Activated naive CD8-positive, alpha-beta T cell treated with anti-CD3 and anti-CD28 coated beads for 36 hours (primary cell): Measurements from ENCODE around the gene ABLIM2. TPM values are rescaled to one million over a fixed set of nuclear protein-coding genes. Genes with fewer than 3 reads are reported as not detected.
"Not testable (repeated sequence)": the region's sequence is repeated elsewhere in the genome, so short reads cannot be mapped to it uniquely, and the experiment has no call there.

Experiments
- DNase-seq: peaks from one replicate; pipeline ENCODE4 v3.0.0; 2021
- H3K27ac Mint-ChIP-seq: one replicate; pipeline ENCODE4 v1.8.0; 2022; ENCODE audit warnings: mild to moderate bottlenecking, moderate library complexity, mixed read lengths
- H3K27me3 Mint-ChIP-seq: one replicate; pipeline ENCODE4 v1.8.0; 2022; ENCODE audit warnings: mild to moderate bottlenecking, mixed read lengths
- H3K36me3 Mint-ChIP-seq: one replicate; pipeline ENCODE4 v1.8.0; 2021; ENCODE audit warnings: mild to moderate bottlenecking, mixed read lengths
- H3K4me1 Mint-ChIP-seq: one replicate; pipeline ENCODE4 v1.8.0; 2021; ENCODE audit warnings: mixed read lengths
- H3K4me3 Mint-ChIP-seq: one replicate; pipeline ENCODE4 v1.8.0; 2022; ENCODE audit warnings: mild to moderate bottlenecking, moderate library complexity, mixed read lengths
- H3K9me3 Mint-ChIP-seq: one replicate; pipeline ENCODE4 v1.8.0; 2022; ENCODE audit warnings: mixed read lengths
- total RNA-seq, 2 experiments: library from RNA; stranded (reverse); gene quantifications; one replicate each; pipeline ENCODE4 v1.2.3, GENCODE V29; 2021

Gene ABLIM2
- total RNA-seq, 2 experiments from 2014 or later = 0.41 to 0.62 TPM

DNA sequence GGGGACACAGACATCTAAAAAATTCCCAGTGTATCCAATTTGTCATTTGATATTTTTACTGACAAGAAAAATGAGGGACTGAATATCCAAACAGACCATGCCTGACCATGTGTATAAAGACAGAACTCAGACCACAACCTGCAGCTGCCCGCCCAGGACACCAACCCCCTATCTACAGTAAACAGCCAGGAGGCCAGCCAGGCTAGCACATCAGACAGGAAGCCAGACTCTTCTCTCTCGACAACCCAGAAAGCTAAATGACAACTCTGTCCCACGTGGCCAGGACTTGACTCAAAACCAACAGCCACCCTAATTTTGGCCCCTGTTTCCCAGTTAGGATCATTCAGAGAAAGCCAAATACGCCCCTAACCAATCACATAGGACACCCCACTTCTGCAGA, 234.0 kb downstream of the ABLIM2 start:
- no peak for DNase-seq
- Mint-ChIP-seq H3K27ac (no peak overlapping the region), H3K27me3 (no peaks in the 10 kb centered on the region), H3K4me3 (no peak overlapping the region), H3K36me3 (peaks cover 7% of the 10 kb centered on the region), H3K4me1 (peaks cover 3% of the 10 kb centered on the region), H3K9me3 (no peaks in the 10 kb centered on the region)

DNA sequence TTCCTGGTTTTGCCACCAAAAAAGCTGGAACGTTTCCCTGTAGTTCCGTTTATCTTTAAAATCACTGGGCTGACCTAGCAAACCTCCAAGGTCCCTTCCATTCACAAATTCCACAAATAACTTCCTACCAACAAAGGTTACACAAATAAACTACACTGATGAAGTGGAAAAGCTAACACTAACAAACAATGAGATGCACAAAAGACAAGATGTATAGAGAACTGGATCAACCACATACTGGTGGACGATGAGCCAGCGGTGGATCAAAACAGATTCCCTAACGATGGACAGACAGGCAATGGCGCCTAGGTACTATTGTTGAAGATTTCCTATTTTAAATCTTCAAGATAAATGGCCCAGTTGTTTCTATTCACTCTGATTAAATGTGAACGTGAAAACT, 234.4 kb downstream of the ABLIM2 start:
- no peak overlapping the region for H3K27ac Mint-ChIP-seq
- H3K36me3 Mint-ChIP-seq = peaks cover 7% of the 10 kb centered on the region
- H3K9me3 Mint-ChIP-seq = no peaks in the 10 kb centered on the region
- H3K4me3 Mint-ChIP-seq = no peak overlapping the region
- no peak for DNase-seq
- peaks cover 2% of the 10 kb centered on the region for H3K4me1 Mint-ChIP-seq
- H3K27me3 Mint-ChIP-seq = no peaks in the 10 kb centered on the region

DNA sequence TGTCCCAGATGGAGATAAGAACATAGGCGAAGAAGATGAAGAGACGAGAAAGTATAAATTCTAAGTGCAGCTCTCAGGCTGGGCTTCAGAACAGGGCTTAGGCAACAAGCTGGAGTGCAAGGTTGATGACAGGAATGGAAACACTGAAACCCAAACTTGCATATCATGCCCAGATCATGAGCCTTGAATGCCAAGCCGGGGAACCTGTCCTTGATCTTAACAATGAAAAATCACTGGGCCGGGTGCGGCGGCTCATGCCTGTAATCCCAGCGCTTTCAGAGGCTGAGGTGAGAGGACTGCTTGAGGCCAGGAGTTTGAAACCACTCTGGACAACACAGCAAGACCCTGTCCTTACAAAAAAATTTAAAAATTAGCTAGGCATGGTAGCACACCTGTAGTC, 236.1 kb downstream of the ABLIM2 start:
- no peak for DNase-seq
- no peaks in the 10 kb centered on the region for H3K9me3 Mint-ChIP-seq
- peaks cover 3% of the 10 kb centered on the region for H3K4me1 Mint-ChIP-seq
- H3K27me3 Mint-ChIP-seq = no peaks in the 10 kb centered on the region
- peaks cover 5% of the 10 kb centered on the region for H3K36me3 Mint-ChIP-seq
- H3K4me3 Mint-ChIP-seq = no peak overlapping the region
- H3K27ac Mint-ChIP-seq = no peak overlapping the region

DNA sequence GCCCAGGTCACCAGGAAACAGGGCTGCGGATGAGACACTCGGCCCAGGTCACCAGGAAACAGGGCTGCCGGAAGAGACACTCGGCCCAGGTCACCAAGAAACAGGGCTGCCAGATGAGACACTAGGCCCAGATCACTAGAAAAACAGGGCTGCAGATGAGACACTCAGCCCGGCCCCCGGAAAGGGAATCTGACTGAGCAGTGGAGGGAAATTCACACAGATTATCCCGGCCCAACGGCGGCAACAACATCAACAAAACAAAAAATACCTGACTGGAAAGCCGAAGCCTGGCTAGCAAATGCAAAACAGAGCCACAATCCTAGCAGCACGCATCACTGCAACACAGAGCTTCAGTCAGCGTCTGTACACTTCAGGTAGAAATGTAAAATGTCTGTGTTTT, 239.6 kb downstream of the ABLIM2 start:
- no peaks in the 10 kb centered on the region for H3K9me3 Mint-ChIP-seq
- H3K4me1 Mint-ChIP-seq = peaks cover 24% of the 10 kb centered on the region
- H3K27ac Mint-ChIP-seq = no peak overlapping the region
- DNase-seq = no peak
- H3K27me3 Mint-ChIP-seq = peaks cover 3% of the 10 kb centered on the region
- H3K4me3 Mint-ChIP-seq = no peak overlapping the region
- H3K36me3 Mint-ChIP-seq = peaks cover 2% of the 10 kb centered on the region

DNA sequence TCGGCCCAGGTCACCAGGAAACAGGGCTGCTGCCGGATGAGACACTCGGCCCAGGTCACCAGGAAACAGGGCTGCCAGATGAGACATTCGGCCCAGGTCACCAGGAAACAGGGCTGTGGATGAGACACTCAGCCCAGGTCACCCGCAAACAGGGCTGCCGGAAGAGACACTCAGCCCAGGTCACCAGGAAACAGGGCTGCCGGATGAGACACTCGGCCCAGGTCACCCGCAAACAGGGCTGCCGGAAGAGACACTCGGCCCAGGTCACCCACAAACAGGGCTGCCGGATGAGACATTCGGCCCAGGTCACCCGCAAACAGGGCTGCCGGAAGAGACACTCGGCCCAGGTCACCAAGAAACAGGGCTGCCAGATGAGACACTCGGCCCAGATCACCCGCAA, 240.4 kb downstream of the ABLIM2 start:
- not testable (repeated sequence) for H3K27ac Mint-ChIP-seq, H3K27me3 Mint-ChIP-seq, DNase-seq, H3K4me3 Mint-ChIP-seq, H3K9me3 Mint-ChIP-seq, H3K36me3 Mint-ChIP-seq
- H3K4me1 Mint-ChIP-seq = peaks cover 24% of the 10 kb centered on the region

DNA sequence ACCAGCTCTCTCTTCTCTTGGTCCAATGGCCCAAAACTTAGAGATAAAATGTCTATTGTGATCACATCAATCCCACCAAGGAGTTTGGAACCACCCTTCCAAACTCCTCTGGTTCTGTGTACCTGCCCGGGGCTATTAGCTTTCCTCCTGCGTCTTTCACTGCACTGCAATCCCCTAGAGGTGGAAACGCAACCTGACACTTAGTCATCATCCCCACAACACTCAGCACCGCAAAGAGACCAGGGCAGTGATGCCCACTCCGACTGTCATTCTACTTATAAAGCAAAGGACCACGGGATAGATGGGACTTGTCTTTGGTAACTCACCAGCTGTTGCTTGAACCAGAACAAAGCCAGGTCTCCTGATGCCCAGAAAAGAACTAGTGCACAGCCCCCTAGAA, 240.9 kb downstream of the ABLIM2 start:
- Mint-ChIP-seq H3K27ac (no peak overlapping the region), H3K4me1 (peaks cover 24% of the 10 kb centered on the region), H3K4me3 (no peak overlapping the region), H3K9me3 (no peaks in the 10 kb centered on the region), H3K27me3 (peaks cover 6% of the 10 kb centered on the region), H3K36me3 (peaks cover 2% of the 10 kb centered on the region)
- no peak for DNase-seq

DNA sequence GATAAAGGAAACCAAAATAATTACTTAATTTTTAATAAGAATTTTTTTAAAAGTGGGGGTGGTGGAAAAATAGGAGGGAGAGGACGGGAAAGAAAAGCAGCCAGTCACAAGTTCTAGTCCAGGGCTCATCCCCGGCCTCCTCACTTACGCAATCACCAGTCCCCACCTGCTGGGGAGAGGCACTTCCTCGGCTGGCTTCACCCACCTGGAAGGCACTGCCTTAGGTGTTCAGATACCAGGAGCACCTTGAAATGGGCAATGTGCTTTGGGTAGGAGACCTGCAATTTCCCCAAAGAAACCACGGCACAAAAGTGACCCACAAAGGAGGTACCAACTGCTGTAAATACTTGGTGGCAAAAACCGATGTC, 242.8 kb downstream of the ABLIM2 start:
- Mint-ChIP-seq H3K27ac (no peak overlapping the region), H3K4me3 (no peak overlapping the region), H3K4me1 (peaks cover 26% of the 10 kb centered on the region), H3K36me3 (peaks cover 4% of the 10 kb centered on the region), H3K27me3 (peaks cover 10% of the 10 kb centered on the region), H3K9me3 (no peaks in the 10 kb centered on the region)
- no peak for DNase-seq

Other genes with a start within 250 kb of the ABLIM2 start
- gene AFAP1, start 219.0 kb downstream of the ABLIM2 start, total RNA-seq = 10 to 100 TPM; 13.6 to 13.8 TPM
- gene SH3TC1, start 40.5 kb upstream of the ABLIM2 start, total RNA-seq = 1 to 10 TPM; 7.8 to 8.8 TPM
- not detected for gene HTRA3, start 110.9 kb upstream of the ABLIM2 start, total RNA-seq